H9 (cell line): Measurements from ENCODE around the gene CCDC81. TPM values are rescaled to one million over a fixed set of nuclear protein-coding genes. Genes with fewer than 3 reads are reported as not detected.

Experiments used
- DNase-seq: peaks from one replicate; pipeline ENCODE4 v3.0.0-alpha.2; 2017
- H2AFZ ChIP-seq: one replicate; pipeline ENCODE4 v1.6.1; 2013; ENCODE audit warnings: mild to moderate bottlenecking, low read length, control low read depth, moderate library complexity
- H2AK5ac ChIP-seq: 2 replicates; pipeline ENCODE4 v1.6.1; 2013; ENCODE audit warnings: low read length, control low read depth, mixed read lengths; ENCODE audit not compliant: insufficient read length
- H2BK120ac ChIP-seq: one replicate; pipeline ENCODE4 v1.6.1; 2013; ENCODE audit warnings: low read depth, mild to moderate bottlenecking, low read length, control low read depth, inconsistent platforms; ENCODE audit not compliant: poor library complexity, severe bottlenecking
- H2BK12ac ChIP-seq: 2 replicates; pipeline ENCODE4 v1.6.1; 2013; ENCODE audit warnings: low read length, control low read depth, mixed read lengths, low read depth; ENCODE audit not compliant: insufficient read length
- H2BK15ac ChIP-seq: 2 replicates; pipeline ENCODE4 v1.6.1; 2013; ENCODE audit warnings: low read depth, low read length, control low read depth
- H2BK20ac ChIP-seq: one replicate; pipeline ENCODE4 v1.6.1; 2013; ENCODE audit warnings: low read depth, mild to moderate bottlenecking, low read length, control low read depth, inconsistent platforms; ENCODE audit not compliant: poor library complexity, severe bottlenecking
- H2BK5ac ChIP-seq: 2 replicates; pipeline ENCODE4 v1.6.1; 2013; ENCODE audit warnings: low read length, control low read depth, mixed read lengths; ENCODE audit not compliant: insufficient read length
- H3K14ac ChIP-seq: 2 replicates; pipeline ENCODE4 v1.6.1; 2013; ENCODE audit warnings: low read length, control low read depth; ENCODE audit not compliant: insufficient read depth
- H3K18ac ChIP-seq: 2 replicates; pipeline ENCODE4 v1.6.1; 2013; ENCODE audit warnings: low read depth, mild to moderate bottlenecking, mixed read lengths, low read length, control low read depth; ENCODE audit not compliant: insufficient read length
- H3K23ac ChIP-seq: 2 replicates; pipeline ENCODE4 v1.6.1; 2013; ENCODE audit warnings: low read length, control low read depth, mixed read lengths, low read depth; ENCODE audit not compliant: insufficient read length
- H3K23me2 ChIP-seq: 2 replicates; pipeline ENCODE4 v1.6.1; 2013; ENCODE audit warnings: low read depth, mild to moderate bottlenecking, mixed read lengths, low read length, control low read depth; ENCODE audit not compliant: insufficient read length, poor library complexity, severe bottlenecking
- H3K27ac ChIP-seq: 2 replicates; pipeline ENCODE4 v1.5.1; 2013; ENCODE audit warnings: low read length, control low read depth, mixed read lengths, low read depth; ENCODE audit not compliant: insufficient read length
- H3K27me3 ChIP-seq: 2 replicates; pipeline ENCODE4 v1.6.1; 2013; ENCODE audit warnings: low read length, control low read depth, inconsistent platforms; ENCODE audit not compliant: insufficient read depth
- H3K4ac ChIP-seq: 2 replicates; pipeline ENCODE4 v1.6.1; 2013; ENCODE audit warnings: low read depth, mild to moderate bottlenecking, control low read depth, inconsistent platforms, low read length, moderate library complexity
- H3K4me1 ChIP-seq: 2 replicates; pipeline ENCODE4 v1.6.1; 2013; ENCODE audit warnings: low read length, control low read depth, inconsistent platforms; ENCODE audit not compliant: insufficient read depth
- H3K4me2 ChIP-seq: 2 replicates; pipeline ENCODE4 v1.6.1; 2013; ENCODE audit warnings: low read length, control low read depth, mixed read lengths; ENCODE audit not compliant: insufficient read length, insufficient read depth
- H3K56ac ChIP-seq: 2 replicates; pipeline ENCODE4 v1.6.1; 2013; ENCODE audit warnings: low read depth, mild to moderate bottlenecking, mixed read lengths, low read length, control low read depth; ENCODE audit not compliant: insufficient read length
- H3K79me1 ChIP-seq: 2 replicates; pipeline ENCODE4 v1.6.1; 2013; ENCODE audit warnings: low read depth, mild to moderate bottlenecking, moderate library complexity, low read length, control low read depth, inconsistent platforms; ENCODE audit not compliant: insufficient read depth, poor library complexity, severe bottlenecking
- H3K79me2 ChIP-seq: 2 replicates; pipeline ENCODE4 v1.6.1; 2013; ENCODE audit warnings: low read length, control low read depth, inconsistent platforms; ENCODE audit not compliant: insufficient read depth
- H3K9ac ChIP-seq: 2 replicates; pipeline ENCODE4 v1.6.1; 2013; ENCODE audit warnings: low read length, control low read depth, mixed read lengths; ENCODE audit not compliant: insufficient read length; ENCODE audit errors: extremely low read depth
- H3K9me3 ChIP-seq: one replicate; pipeline ENCODE4 v1.6.1; 2013; ENCODE audit warnings: low read depth, low read length, inconsistent platforms; ENCODE audit not compliant: control insufficient read depth
- H3T11ph ChIP-seq: one replicate; pipeline ENCODE4 v1.6.1; 2013; ENCODE audit warnings: mild to moderate bottlenecking, low read length, control low read depth, inconsistent platforms
- H4K20me1 ChIP-seq: one replicate; pipeline ENCODE4 v1.6.1; 2013; ENCODE audit not compliant: control insufficient read depth, insufficient read length, insufficient read depth
- H4K5ac ChIP-seq: 2 replicates; pipeline ENCODE4 v1.6.1; 2013; ENCODE audit warnings: low read depth, mild to moderate bottlenecking, mixed read lengths, low read length, control low read depth; ENCODE audit not compliant: insufficient read length
- H4K8ac ChIP-seq: replicated peaks from 2 replicates; pipeline ENCODE4 v1.6.1; 2013; ENCODE audit warnings: low read length, control low read depth, mixed read lengths, low read depth; ENCODE audit not compliant: insufficient read length
- H4K91ac ChIP-seq: 2 replicates; pipeline ENCODE4 v1.6.1; 2013; ENCODE audit warnings: low read depth, mild to moderate bottlenecking, moderate library complexity, mixed read lengths, low read length, control low read depth; ENCODE audit not compliant: insufficient read length
- H3K27ac Mint-ChIP-seq, 3 experiments: 2 replicates in 2 of 3; 3 replicates in 1 of 3; pipeline ENCODE4 v1.8.0; 2020 to 2021; ENCODE audit warnings: mixed read lengths in 3 of 3, mild to moderate bottlenecking in 1 of 3, moderate library complexity in 1 of 3
- H3K27me3 Mint-ChIP-seq: 2 replicates; pipeline ENCODE4 v1.8.0; 2021; ENCODE audit warnings: low read depth, mild to moderate bottlenecking, moderate library complexity, mixed read lengths
- H3K36me3 Mint-ChIP-seq, 3 experiments: 2 replicates in 2 of 3; 3 replicates in 1 of 3; pipeline ENCODE4 v1.8.0; 2020 to 2021; ENCODE audit warnings: low read depth in 3 of 3, mixed read lengths in 3 of 3; ENCODE audit not compliant: insufficient read depth in 1 of 3
- H3K4me1 Mint-ChIP-seq, 2 experiments: 2 replicates each; pipeline ENCODE4 v1.8.0; 2020; ENCODE audit warnings: mixed read lengths in 2 of 2
- H3K4me3 Mint-ChIP-seq, 2 experiments: 2 replicates in 1 of 2; 3 replicates in 1 of 2; pipeline ENCODE4 v1.8.0; 2020 to 2021; ENCODE audit warnings: mild to moderate bottlenecking in 2 of 2, mixed read lengths in 2 of 2, moderate library complexity in 1 of 2
- H3K9me3 Mint-ChIP-seq, 2 experiments: 2 replicates in 1 of 2; 3 replicates in 1 of 2; pipeline ENCODE4 v1.8.0; 2020; ENCODE audit warnings: mild to moderate bottlenecking in 2 of 2, mixed read lengths in 2 of 2, moderate library complexity in 1 of 2
- WGBS: extraction: QIAGEN DNeasy Blood & Tissue Kit; methylation state at CpG from one replicate; pipeline ENCODE4 v1.1.7; 2013; ENCODE audit warnings: missing lambda C conversion rate, low lambda C conversion rate, mixed read lengths; ENCODE audit not compliant: insufficient read length; ENCODE audit errors: extremely low coverage; 5-methylcytosine and 5-hydroxymethylcytosine counted together
- total RNA-seq: library from RNA; stranded (reverse); gene quantifications from 2 replicates; pipeline ENCODE4 v1.2.1, GENCODE V29; 2021
- TF ChIP-seq, protein P1 (sequence below): fragments of 200-600 bp; sonication (generic); conservative IDR thresholded peaks from 3 replicates; pipeline ENCODE4 v1.8.0; 2021; ENCODE audit warnings: antibody characterized with exemption, mild to moderate bottlenecking

The CCDC81 gene
- total RNA-seq, 1 experiment from 2014 or later: 0.52 TPM

DNA sequence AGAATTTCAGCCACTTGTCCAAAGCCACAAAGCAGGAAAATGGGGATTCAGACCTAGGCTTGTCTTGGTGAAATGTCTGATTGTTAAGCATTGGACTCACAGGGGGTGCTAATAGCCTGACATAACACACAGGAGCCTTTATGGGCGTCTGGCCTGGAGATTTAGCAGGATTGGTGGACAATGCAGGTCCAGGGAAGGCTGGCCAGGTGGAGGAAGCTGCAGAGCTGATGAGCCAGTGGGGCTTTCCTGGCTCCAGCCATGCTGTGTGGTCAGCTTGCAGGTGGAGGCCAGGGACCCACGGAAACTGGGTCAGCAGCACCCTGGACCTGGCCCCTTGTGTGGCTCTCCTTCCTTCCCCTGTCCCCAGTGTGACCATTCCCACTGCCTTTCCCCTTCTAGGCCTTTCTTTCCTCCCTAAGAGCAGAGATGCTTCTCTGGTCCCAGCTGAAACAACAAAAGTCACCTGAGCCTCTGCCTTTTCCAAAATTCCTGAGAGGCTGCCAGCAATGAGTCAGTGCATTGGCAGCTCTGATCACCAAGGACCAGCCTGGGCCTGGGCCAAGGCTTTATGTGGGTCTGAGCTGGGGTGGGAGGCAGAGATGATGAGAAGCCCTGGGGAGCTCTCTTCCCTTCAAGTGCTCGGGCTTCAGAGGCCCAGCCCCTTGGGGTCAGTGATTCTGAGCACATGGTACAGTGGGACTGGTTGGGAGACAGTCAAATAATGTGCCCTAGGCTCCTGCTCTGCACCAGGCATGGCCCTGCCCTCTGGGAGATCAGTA is 85.2 kb downstream of the CCDC81 start:
- peaks cover 2% of the 10 kb centered on the region; the same call in 1 of the 2 replicates for H3K27me3 Mint-ChIP-seq
- Histone ChIP-seq H2AK5ac (no peak overlapping the region), H3K79me2 (no peaks in the 10 kb centered on the region), H3K23me2 (no peaks in the 10 kb centered on the region), H3T11ph (no peak overlapping the region), H4K20me1 (no peaks in the 10 kb centered on the region), H3K27me3 (no peaks in the 10 kb centered on the region), H2AFZ (no peak overlapping the region), H3K9ac (no peak overlapping the region), H3K4ac (no peak overlapping the region), H2BK5ac (no peak overlapping the region), H4K5ac (no peak overlapping the region), H3K27ac (no peak overlapping the region), H3K79me1 (no peaks in the 10 kb centered on the region), H4K91ac (no peak overlapping the region), H4K8ac (no peak overlapping the region), H2BK20ac (no peak overlapping the region), H3K4me2 (no peak overlapping the region), H3K23ac (no peak overlapping the region), H3K18ac (no peak overlapping the region), H2BK15ac (no peak overlapping the region), H3K56ac (no peak overlapping the region), H3K9me3 (no peaks in the 10 kb centered on the region), H3K4me1 (no peaks in the 10 kb centered on the region; the same call in 1 of the 2 replicates), H2BK12ac (no peak overlapping the region), H3K14ac (no peak overlapping the region), H2BK120ac (no peak overlapping the region)
- H3K4me1 Mint-ChIP-seq: peaks cover 13 to 15% of the 10 kb centered on the region in 2 experiments
- no peak overlapping the region for H3K4me3 Mint-ChIP-seq
- DNase-seq: peak; percentile 45
- TF ChIP-seq, protein P1, sequence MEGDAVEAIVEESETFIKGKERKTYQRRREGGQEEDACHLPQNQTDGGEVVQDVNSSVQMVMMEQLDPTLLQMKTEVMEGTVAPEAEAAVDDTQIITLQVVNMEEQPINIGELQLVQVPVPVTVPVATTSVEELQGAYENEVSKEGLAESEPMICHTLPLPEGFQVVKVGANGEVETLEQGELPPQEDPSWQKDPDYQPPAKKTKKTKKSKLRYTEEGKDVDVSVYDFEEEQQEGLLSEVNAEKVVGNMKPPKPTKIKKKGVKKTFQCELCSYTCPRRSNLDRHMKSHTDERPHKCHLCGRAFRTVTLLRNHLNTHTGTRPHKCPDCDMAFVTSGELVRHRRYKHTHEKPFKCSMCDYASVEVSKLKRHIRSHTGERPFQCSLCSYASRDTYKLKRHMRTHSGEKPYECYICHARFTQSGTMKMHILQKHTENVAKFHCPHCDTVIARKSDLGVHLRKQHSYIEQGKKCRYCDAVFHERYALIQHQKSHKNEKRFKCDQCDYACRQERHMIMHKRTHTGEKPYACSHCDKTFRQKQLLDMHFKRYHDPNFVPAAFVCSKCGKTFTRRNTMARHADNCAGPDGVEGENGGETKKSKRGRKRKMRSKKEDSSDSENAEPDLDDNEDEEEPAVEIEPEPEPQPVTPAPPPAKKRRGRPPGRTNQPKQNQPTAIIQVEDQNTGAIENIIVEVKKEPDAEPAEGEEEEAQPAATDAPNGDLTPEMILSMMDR: no peak
- H3K36me3 Mint-ChIP-seq: no peaks in the 10 kb centered on the region
- no peaks in the 10 kb centered on the region for H3K9me3 Mint-ChIP-seq
- no peak overlapping the region; a peak in 2 of 7 replicates for H3K27ac Mint-ChIP-seq
- WGBS: no CpG with 5 or more reads among the region's 3 CpGs
